A549 treated with RU486 at 1 μM for 4 hours (cell line): Measurements from ENCODE around the gene COQ10A. TPM values are rescaled to one million over a fixed set of nuclear protein-coding genes. Genes with fewer than 3 reads are reported as not detected.

Source experiments
- total RNA-seq: library from RNA; stranded (reverse); fragments of 200-300 nt; extraction: Qiagen RNA extraction; gene quantifications from 5 replicates; pipeline ENCODE4 v1.2.3, GENCODE V29; 2022; ENCODE audit warnings: low read depth

The COQ10A gene
- total RNA-seq: 16.4 to 20.6 TPM (median 19.3 TPM) in 5 replicates

GRCh38 chr12:56266693-56267442 is at the start of gene COQ10A:
Gene COQ10A, plus strand, starts transcription at chr12:56266942. Its CDS starts 177 bp downstream, at chr12:56267119.

GRCh38 chr12:56221757-56222530 is 44.8 kb upstream of the COQ10A start, which contains the start of gene RNF41:
Gene RNF41, minus strand, starts transcription at chr12:56221922. Its CDS starts 7,875 bp downstream, at chr12:56214047.

GRCh38 chr12:56224102-56224701 is 42.5 kb upstream of the COQ10A start, which contains the start of gene NABP2:
Gene NABP2, plus strand, starts transcription at chr12:56224342. Its CDS starts 515 bp downstream, at chr12:56224857.

GRCh38 chr12:56229916-56230431 is 36.8 kb upstream of the COQ10A start, which contains the start of gene SLC39A5:
Gene SLC39A5, plus strand, starts transcription at chr12:56230051. Its CDS starts 1,224 bp downstream, at chr12:56231275.

GRCh38 chr12:56258068-56258819 is 8.5 kb upstream of the COQ10A start, which contains the start of gene ANKRD52:
Gene ANKRD52, minus strand, starts transcription at chr12:56258384. Its CDS starts 115 bp downstream, at chr12:56258269.

GRCh38 chr12:56299853-56300643 is 33.3 kb downstream of the COQ10A start, which contains the start of gene CS:
Gene CS, minus strand, starts transcription at chr12:56300330. Its CDS starts 129 bp downstream, at chr12:56300201.

GRCh38 chr12:56315622-56316473 is 49.1 kb downstream of the COQ10A start, which contains the start of gene CNPY2:
Gene CNPY2, minus strand, starts transcription at chr12:56315988. Its CDS starts 771 bp downstream, at chr12:56315217.

Other genes with a start within 250 kb of the COQ10A start
- 1.8 to 3.4 TPM (median 2.4 TPM) in 5 replicates for gene IKZF4, start 245.9 kb upstream of the COQ10A start, total RNA-seq
- gene RPS26, start 225.0 kb upstream of the COQ10A start, total RNA-seq: 641 to 1,011 TPM (median 739 TPM) in 5 replicates
- 1.1 to 2.8 TPM (median 1.7 TPM) in 5 replicates for gene ERBB3, start 186.8 kb upstream of the COQ10A start, total RNA-seq
- 293 to 379 TPM (median 323 TPM) in 5 replicates for gene PA2G4, start 162.4 kb upstream of the COQ10A start, total RNA-seq
- gene RPL41, start 150.3 kb upstream of the COQ10A start, total RNA-seq: 5,266 to 6,618 TPM (median 5,546 TPM) in 5 replicates
- gene ZC3H10, start 148.7 kb upstream of the COQ10A start, total RNA-seq: 2.4 to 3.7 TPM (median 2.8 TPM) in 5 replicates
- gene ESYT1, start 138.7 kb upstream of the COQ10A start, total RNA-seq: 59.0 to 74.9 TPM (median 65.7 TPM) in 5 replicates
- 71.8 to 84.7 TPM (median 75.8 TPM) in 5 replicates for gene MYL6B, start 114.4 kb upstream of the COQ10A start, total RNA-seq
- 2,092 to 2,946 TPM (median 2,208 TPM) in 5 replicates for gene MYL6, start 108.6 kb upstream of the COQ10A start, total RNA-seq
- 30.7 to 37.5 TPM (median 36.2 TPM) in 5 replicates for gene SMARCC2, start 77.5 kb upstream of the COQ10A start, total RNA-seq
- gene RNF41, start 45.0 kb upstream of the COQ10A start, total RNA-seq: 20.2 to 25.5 TPM (median 24.6 TPM) in 5 replicates
- 58.0 to 66.9 TPM (median 62.4 TPM) in 5 replicates for gene NABP2, start 42.6 kb upstream of the COQ10A start, total RNA-seq
- not detected in 5 replicates for gene SLC39A5, start 36.9 kb upstream of the COQ10A start, total RNA-seq
- 36.4 to 49.1 TPM (median 44.3 TPM) in 5 replicates for gene ANKRD52, start 8.6 kb upstream of the COQ10A start, total RNA-seq
- gene CS, start 33.4 kb downstream of the COQ10A start, total RNA-seq: 152 to 175 TPM (median 157 TPM) in 5 replicates
- gene CNPY2, start 49.0 kb downstream of the COQ10A start, total RNA-seq: 117 to 168 TPM (median 137 TPM) in 5 replicates
- 11.9 to 16.2 TPM (median 14.3 TPM) in 5 replicates for gene PAN2, start 67.1 kb downstream of the COQ10A start, total RNA-seq
- 0.42 to 0.74 TPM (median 0.59 TPM) in 5 replicates for gene IL23A, start 71.9 kb downstream of the COQ10A start, total RNA-seq
- gene STAT2, start 93.2 kb downstream of the COQ10A start, total RNA-seq: 10.6 to 11.7 TPM (median 11.3 TPM) in 5 replicates
- gene APOF, start 95.9 kb downstream of the COQ10A start, total RNA-seq: not detected in 5 replicates
- 33.4 to 39.1 TPM (median 36.7 TPM) in 5 replicates for gene TIMELESS, start 182.5 kb downstream of the COQ10A start, total RNA-seq
- not detected in 5 replicates for gene MIP, start 187.7 kb downstream of the COQ10A start, total RNA-seq
- gene SPRYD4, start 201.6 kb downstream of the COQ10A start, total RNA-seq: 1.6 to 2.1 TPM (median 1.9 TPM) in 5 replicates
- gene GLS2, start 221.2 kb downstream of the COQ10A start, total RNA-seq: 0.09 to 0.76 TPM (median 0.16 TPM) in 5 replicates